Mesenchymal stem cell (in vitro differentiated cells and primary cell): Measurements from ENCODE around the gene ROPN1L.

ENCODE experiments used
- DNase-seq: peaks from one replicate; pipeline ENCODE4 v3.0.0-alpha.2; 2013
- H2AFZ ChIP-seq: one replicate; pipeline ENCODE4 v1.6.1; 2013; ENCODE audit warnings: low read depth, mild to moderate bottlenecking, control low read depth, inconsistent platforms, low read length, moderate library complexity
- H2AK5ac ChIP-seq: 2 replicates; pipeline ENCODE4 v1.6.1; 2013; ENCODE audit warnings: low read length, moderate library complexity, mild to moderate bottlenecking, inconsistent platforms; ENCODE audit not compliant: severe bottlenecking
- H2BK120ac ChIP-seq: one replicate; pipeline ENCODE4 v1.6.1; 2013; ENCODE audit warnings: low read depth, mild to moderate bottlenecking, inconsistent platforms, low read length, moderate library complexity
- H2BK12ac ChIP-seq, 2 experiments: one replicate each; pipeline ENCODE4 v1.6.1; 2013; ENCODE audit warnings: inconsistent platforms in 2 of 2, low read length in 2 of 2, mild to moderate bottlenecking in 2 of 2, moderate library complexity in 2 of 2, control low read depth in 1 of 2
- H2BK15ac ChIP-seq: one replicate; pipeline ENCODE4 v1.6.1; 2013; ENCODE audit warnings: mild to moderate bottlenecking, low read depth, inconsistent platforms; ENCODE audit not compliant: poor library complexity, severe bottlenecking
- H2BK5ac ChIP-seq: 2 replicates; pipeline ENCODE4 v1.6.1; 2013; ENCODE audit warnings: low read depth, mild to moderate bottlenecking, low read length, control low read depth, inconsistent platforms; ENCODE audit not compliant: poor library complexity, severe bottlenecking
- H3K14ac ChIP-seq, 2 experiments: one replicate each; pipeline ENCODE4 v1.6.1; 2013; ENCODE audit warnings: inconsistent platforms in 2 of 2, low read length in 2 of 2, control low read depth in 1 of 2, mild to moderate bottlenecking in 1 of 2, moderate library complexity in 1 of 2
- H3K18ac ChIP-seq, 2 experiments: one replicate each; pipeline ENCODE4 v1.6.1; 2013; ENCODE audit warnings: inconsistent platforms in 2 of 2, low read length in 2 of 2, control low read depth in 1 of 2, low read depth in 1 of 2, mild to moderate bottlenecking in 1 of 2
- H3K23ac ChIP-seq, 2 experiments: one replicate each; pipeline ENCODE4 v1.6.1; 2013; ENCODE audit warnings: inconsistent platforms in 2 of 2, low read length in 2 of 2, mild to moderate bottlenecking in 2 of 2, moderate library complexity in 2 of 2, control low read depth in 1 of 2
- H3K27ac ChIP-seq: 2 replicates; pipeline ENCODE4 v1.5.1; 2013; ENCODE audit warnings: mild to moderate bottlenecking, moderate library complexity, low read length, control low read depth, inconsistent platforms; ENCODE audit not compliant: poor library complexity, severe bottlenecking
- H3K27me3 ChIP-seq, 2 experiments: 2 replicates each; pipeline versions ENCODE4 v1.6.1 to v1.7.0; 2013; ENCODE audit warnings: low read length in 2 of 2, mild to moderate bottlenecking in 2 of 2, moderate library complexity in 2 of 2, control low read depth in 1 of 2, inconsistent platforms in 1 of 2; ENCODE audit not compliant: control insufficient read depth in 1 of 2, insufficient read depth in 1 of 2
- H3K36me3 ChIP-seq, 2 experiments: 2 replicates each; pipeline versions ENCODE4 v1.6.1 to v1.7.0; 2013; ENCODE audit warnings: low read length in 2 of 2, control low read depth in 1 of 2, inconsistent platforms in 1 of 2, low read depth in 1 of 2, mild to moderate bottlenecking in 1 of 2; ENCODE audit not compliant: insufficient read depth in 2 of 2, control insufficient read depth in 1 of 2
- H3K4ac ChIP-seq, 2 experiments: one replicate each; pipeline ENCODE4 v1.6.1; 2013; ENCODE audit warnings: inconsistent platforms in 2 of 2, low read length in 2 of 2, mild to moderate bottlenecking in 2 of 2, moderate library complexity in 2 of 2, control low read depth in 1 of 2, low read depth in 1 of 2
- H3K4me1 ChIP-seq: 2 replicates; pipeline ENCODE4 v1.6.1; 2013; ENCODE audit warnings: low read depth, low read length, control low read depth; ENCODE audit not compliant: control insufficient read depth, insufficient read depth
- H3K4me2 ChIP-seq: 2 replicates; pipeline ENCODE4 v1.6.1; 2013; ENCODE audit warnings: low read length, mild to moderate bottlenecking, inconsistent platforms; ENCODE audit not compliant: poor library complexity, severe bottlenecking
- H3K4me3 ChIP-seq, 2 experiments: 2 replicates each; pipeline versions ENCODE4 v1.5.1 to v1.7.0; 2013; ENCODE audit warnings: low read length in 2 of 2, mild to moderate bottlenecking in 2 of 2, control low read depth in 1 of 2, low read depth in 1 of 2; ENCODE audit not compliant: insufficient read depth in 1 of 2
- H3K79me1 ChIP-seq: replicated peaks from 2 replicates; pipeline ENCODE4 v1.6.1; 2013; ENCODE audit warnings: mild to moderate bottlenecking, control low read depth, low read length, inconsistent platforms; ENCODE audit not compliant: poor library complexity, severe bottlenecking
- H3K9ac ChIP-seq: 2 replicates; pipeline ENCODE4 v1.7.0; 2013; ENCODE audit warnings: mild to moderate bottlenecking, low read length, moderate library complexity
- H3K9me3 ChIP-seq: 2 replicates; pipeline ENCODE4 v1.7.0; 2013; ENCODE audit warnings: mild to moderate bottlenecking, low read length; ENCODE audit not compliant: control insufficient read depth
- H4K8ac ChIP-seq: one replicate; pipeline ENCODE4 v1.6.1; 2013; ENCODE audit warnings: inconsistent platforms, mild to moderate bottlenecking, low read length, moderate library complexity
- H4K91ac ChIP-seq: one replicate; pipeline ENCODE4 v1.6.1; 2013; ENCODE audit warnings: mild to moderate bottlenecking, low read length, inconsistent platforms
- WGBS: methylation state at CpG from one replicate; pipeline ENCODE4 v1.1.7; 2013; ENCODE audit warnings: mixed read lengths; 5-methylcytosine and 5-hydroxymethylcytosine counted together

The ROPN1L gene

GRCh38 chr5:10461041-10461440 lies 19.4 kb downstream of the ROPN1L start:
- Histone ChIP-seq H3K4ac (no peak overlapping the region), H3K36me3 (no peaks in the 10 kb centered on the region), H3K9me3 (no peaks in the 10 kb centered on the region), H3K4me1 (peaks cover 10% of the 10 kb centered on the region), H3K4me3 (no peak overlapping the region), H4K8ac (no peak overlapping the region), H3K27me3 (no peaks in the 10 kb centered on the region), H4K91ac (no peak overlapping the region), H2AFZ (no peak overlapping the region), H3K23ac (no peak overlapping the region), H3K4me2 (no peak overlapping the region), H3K14ac (no peak overlapping the region), H3K79me1 (no peaks in the 10 kb centered on the region), H3K9ac (no peak overlapping the region), H2BK5ac (no peak overlapping the region), H3K18ac (no peak overlapping the region), H2AK5ac (no peak overlapping the region), H2BK12ac (no peak overlapping the region), H2BK120ac (no peak overlapping the region), H3K27ac (no peak overlapping the region), H2BK15ac (no peak overlapping the region)
- no peak for DNase-seq
- 96% methylated on average over 8 of the region's 12 CpGs for WGBS

GRCh38 chr5:10461904-10462555 lies 20.4 kb downstream of the ROPN1L start:
- H4K91ac ChIP-seq: no peak overlapping the region
- H4K8ac ChIP-seq: no peak overlapping the region
- H3K4me2 ChIP-seq: no peak overlapping the region
- no peaks in the 10 kb centered on the region for H3K79me1 ChIP-seq
- no peaks in the 10 kb centered on the region for H3K27me3 ChIP-seq
- H2BK12ac ChIP-seq: no peak overlapping the region
- H3K36me3 ChIP-seq: no peaks in the 10 kb centered on the region
- DNase-seq: no peak
- no peak overlapping the region for H3K23ac ChIP-seq
- no peak overlapping the region for H2BK5ac ChIP-seq
- no peak overlapping the region for H2AK5ac ChIP-seq
- H2BK120ac ChIP-seq: no peak overlapping the region
- no peak overlapping the region for H3K9ac ChIP-seq
- H2AFZ ChIP-seq: no peak overlapping the region
- no peaks in the 10 kb centered on the region for H3K9me3 ChIP-seq
- H3K4ac ChIP-seq: no peak overlapping the region
- H3K18ac ChIP-seq: no peak overlapping the region
- H3K14ac ChIP-seq: no peak overlapping the region
- no peak overlapping the region for H3K4me3 ChIP-seq
- H3K4me1 ChIP-seq: peaks cover 12% of the 10 kb centered on the region
- no peak overlapping the region for H2BK15ac ChIP-seq
- no peak overlapping the region for H3K27ac ChIP-seq
- WGBS: 96% methylated on average over 5 of the region's 10 CpGs

- no peak overlapping the region for H2BK120ac ChIP-seq
- H4K91ac ChIP-seq: no peak overlapping the region
- no peak overlapping the region for H3K4ac ChIP-seq
- no peak overlapping the region for H3K4me3 ChIP-seq
- H3K9ac ChIP-seq: no peak overlapping the region
- DNase-seq: no peak
- H2AFZ ChIP-seq: no peak overlapping the region
- H3K36me3 ChIP-seq: no peaks in the 10 kb centered on the region
- H3K4me2 ChIP-seq: no peak overlapping the region
- H3K27ac ChIP-seq: no peak overlapping the region
- no peak overlapping the region for H2AK5ac ChIP-seq
- H4K8ac ChIP-seq: no peak overlapping the region
- no peak overlapping the region for H2BK15ac ChIP-seq
- H3K9me3 ChIP-seq: no peaks in the 10 kb centered on the region
- H2BK12ac ChIP-seq: no peak overlapping the region
- no peak overlapping the region for H3K14ac ChIP-seq
- H3K23ac ChIP-seq: no peak overlapping the region
- no peaks in the 10 kb centered on the region for H3K79me1 ChIP-seq
- no peak overlapping the region for H2BK5ac ChIP-seq
- no peak overlapping the region for H3K18ac ChIP-seq
- 95% methylated on average over 6 of the region's 6 CpGs for WGBS
- H3K4me1 ChIP-seq: peaks cover 12% of the 10 kb centered on the region
- H3K27me3 ChIP-seq: no peaks in the 10 kb centered on the region
These were observed 21.9 kb downstream of the ROPN1L start for GRCh38 chr5:10463566-10463965.

- Histone ChIP-seq H2AK5ac (no peak overlapping the region), H2BK5ac (no peak overlapping the region), H2BK120ac (no peak overlapping the region), H4K8ac (no peak overlapping the region), H3K4me2 (no peak overlapping the region), H3K4me3 (no peak overlapping the region), H3K9me3 (no peaks in the 10 kb centered on the region), H3K36me3 (no peaks in the 10 kb centered on the region), H3K79me1 (no peaks in the 10 kb centered on the region), H3K27ac (no peak overlapping the region), H3K9ac (no peak overlapping the region), H2BK12ac (no peak overlapping the region), H4K91ac (no peak overlapping the region), H3K27me3 (no peaks in the 10 kb centered on the region), H3K18ac (no peak overlapping the region), H3K4me1 (peaks cover 13% of the 10 kb centered on the region), H3K23ac (no peak overlapping the region), H2AFZ (no peak overlapping the region), H3K14ac (no peak overlapping the region), H3K4ac (no peak overlapping the region), H2BK15ac (no peak overlapping the region)
- WGBS: 94% methylated on average over 11 of the region's 11 CpGs
- DNase-seq: no peak
These were observed 22.5 kb downstream of the ROPN1L start for GRCh38 chr5:10464173-10464572.
